Activated CD4-positive, alpha-beta T cell treated with anti-CD3 and anti-CD28 coated beads for 4 hours (primary cell): ENCODE measurements around the gene FBXL19.

Experiments
- DNase-seq, 2 donors: peaks; one replicate each; pipeline ENCODE4 v3.0.0-alpha.2; 2020

FBXL19 gene

DNA sequence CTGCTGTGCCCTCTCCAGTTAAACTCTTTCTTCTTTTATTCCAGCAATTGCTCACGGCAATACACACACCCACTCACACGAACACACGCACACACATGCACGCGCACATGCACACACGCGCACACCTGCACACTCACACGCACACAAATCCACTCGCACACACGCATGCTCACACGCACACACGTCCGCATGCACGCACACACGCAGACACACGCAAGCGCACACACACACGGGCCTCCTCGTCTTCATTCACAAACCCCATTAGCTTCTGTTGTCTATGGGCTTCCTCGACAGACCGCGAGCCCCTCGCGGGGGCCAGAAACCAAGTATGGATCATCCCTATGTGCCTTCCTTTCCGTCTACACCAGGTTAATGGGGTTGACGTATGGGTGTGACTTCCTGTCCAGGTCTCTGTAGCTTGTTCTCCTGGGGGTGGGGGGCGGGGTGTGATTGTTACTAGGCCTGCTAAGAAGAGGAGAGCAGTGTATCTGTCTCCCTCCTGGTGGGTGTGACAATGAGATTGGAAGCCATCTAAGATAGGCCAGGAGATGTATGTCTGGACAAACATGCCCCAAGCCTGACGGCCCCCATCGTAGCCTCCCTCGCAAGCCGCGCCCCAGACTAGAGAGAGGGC, 27.6 kb upstream of the FBXL19 start:
- no peak for DNase-seq

DNA sequence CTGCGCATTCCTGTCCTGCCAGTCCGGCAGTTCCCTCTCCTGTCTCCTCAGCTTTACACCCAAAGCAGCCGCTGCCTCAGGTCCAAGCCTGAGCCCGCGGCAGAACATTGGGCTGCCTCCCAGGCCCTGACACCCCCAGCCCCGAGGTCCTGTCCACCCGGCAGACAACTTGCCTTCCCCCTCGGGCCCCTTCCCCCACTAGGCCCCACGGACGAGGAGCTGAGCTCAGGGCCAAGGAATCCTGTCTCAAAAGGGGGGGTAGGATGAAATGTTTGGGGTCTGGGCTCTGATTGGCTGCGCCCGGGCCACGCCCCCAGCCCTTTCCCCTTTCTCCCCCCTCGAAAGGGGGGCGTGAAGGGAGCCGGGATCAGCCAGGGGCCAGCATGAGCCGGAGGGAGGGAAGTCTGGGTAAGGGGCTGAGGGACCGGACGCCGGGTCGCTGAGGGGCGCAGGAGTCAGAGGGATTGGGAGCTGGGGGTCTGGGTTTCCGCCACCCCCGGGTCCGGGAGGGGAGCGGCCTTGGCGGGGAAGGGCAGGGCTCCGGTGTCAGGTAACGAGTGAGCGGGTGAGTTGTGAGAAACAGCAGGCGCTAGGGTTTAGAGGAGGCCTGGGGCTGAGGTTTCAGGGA, 27.0 kb upstream of the FBXL19 start, which contains the start of gene CTF1:
Gene CTF1 (plus strand): TSS at position 354 of the 628 bp plus-strand sequence. CDS start 30 bp downstream, at position 384.
- DNase-seq = no peak

DNA sequence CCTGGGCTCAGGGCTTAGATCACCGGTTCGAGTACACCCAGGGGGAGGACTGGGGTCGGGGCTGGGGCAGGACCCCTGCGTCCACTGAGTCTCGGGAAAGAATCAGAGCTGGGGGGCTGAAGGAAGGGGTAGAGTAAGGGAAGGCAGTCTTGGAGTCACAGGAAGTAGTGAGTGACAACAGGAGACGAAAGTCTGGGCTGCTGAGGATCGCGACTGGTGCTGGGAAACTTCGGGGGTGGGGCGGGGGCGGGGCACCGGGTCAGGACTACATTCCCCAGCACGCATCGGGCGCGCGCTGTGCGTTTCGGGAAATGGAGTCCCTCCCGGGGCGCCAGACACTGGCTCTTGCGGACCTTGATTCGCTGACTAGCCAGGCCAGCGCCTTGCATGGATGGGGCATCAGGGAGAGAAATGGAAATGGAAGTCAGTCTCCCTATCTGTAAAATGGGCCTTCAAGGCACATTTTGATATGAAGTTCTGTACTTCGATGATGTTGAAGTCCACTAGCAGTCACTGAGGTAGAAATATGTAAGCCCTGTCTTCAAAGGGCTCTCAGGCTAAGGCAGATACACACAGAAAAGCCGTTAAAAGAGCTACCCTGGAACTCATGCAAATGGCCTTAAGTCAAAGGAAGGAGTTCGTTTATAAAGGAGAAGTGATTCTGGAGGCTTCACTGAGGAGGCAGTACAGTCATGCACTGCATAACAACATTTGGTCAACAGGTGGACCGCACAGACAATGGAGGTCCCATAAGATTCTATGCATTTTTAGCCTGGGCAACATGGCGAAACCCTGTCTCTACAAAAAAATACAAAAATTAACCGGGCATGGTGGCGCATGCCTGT, 26.3 kb upstream of the FBXL19 start:
- peak; percentile 77 to 78 for DNase-seq

DNA sequence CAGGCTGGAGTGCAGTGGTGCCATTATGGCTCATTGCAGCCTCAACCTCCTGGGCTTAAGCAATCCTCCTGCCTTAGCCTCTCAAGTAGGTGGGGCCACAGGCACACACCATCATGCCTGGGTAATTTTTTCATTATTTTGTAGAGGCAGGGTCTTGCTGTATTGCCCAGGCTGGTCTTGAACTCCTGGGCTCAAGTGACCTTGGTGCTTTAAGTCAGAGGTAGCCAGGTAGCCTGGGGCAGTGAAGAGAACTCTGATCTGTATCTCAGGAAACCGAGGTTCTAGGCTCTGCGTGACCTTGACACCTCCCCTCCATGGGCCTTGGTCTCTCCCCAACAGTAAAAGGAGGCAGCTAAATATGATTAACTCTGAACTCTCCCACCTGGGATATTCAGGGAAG, 23.6 kb upstream of the FBXL19 start:
- DNase-seq = no peak

DNA sequence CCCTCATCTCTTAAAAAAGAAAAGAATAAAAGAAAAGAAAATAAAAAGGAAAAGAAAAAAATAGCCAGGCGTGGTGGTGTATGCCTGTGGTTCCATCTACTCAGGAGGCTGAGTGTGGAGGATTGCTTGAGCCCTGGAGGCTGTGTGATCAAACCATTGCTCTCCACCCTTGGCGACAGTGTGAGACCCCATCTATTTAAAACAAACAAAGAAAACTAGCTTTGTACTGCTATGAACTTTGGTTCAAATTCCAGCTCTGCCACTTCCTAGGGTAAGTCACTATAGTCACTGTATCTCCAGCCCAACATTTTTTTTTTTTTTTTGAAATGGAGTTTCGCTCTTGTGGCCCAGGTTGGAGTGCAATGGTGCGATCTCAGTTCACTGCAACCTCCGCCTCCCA, 22.8 kb upstream of the FBXL19 start:
- DNase-seq = no peak

DNA sequence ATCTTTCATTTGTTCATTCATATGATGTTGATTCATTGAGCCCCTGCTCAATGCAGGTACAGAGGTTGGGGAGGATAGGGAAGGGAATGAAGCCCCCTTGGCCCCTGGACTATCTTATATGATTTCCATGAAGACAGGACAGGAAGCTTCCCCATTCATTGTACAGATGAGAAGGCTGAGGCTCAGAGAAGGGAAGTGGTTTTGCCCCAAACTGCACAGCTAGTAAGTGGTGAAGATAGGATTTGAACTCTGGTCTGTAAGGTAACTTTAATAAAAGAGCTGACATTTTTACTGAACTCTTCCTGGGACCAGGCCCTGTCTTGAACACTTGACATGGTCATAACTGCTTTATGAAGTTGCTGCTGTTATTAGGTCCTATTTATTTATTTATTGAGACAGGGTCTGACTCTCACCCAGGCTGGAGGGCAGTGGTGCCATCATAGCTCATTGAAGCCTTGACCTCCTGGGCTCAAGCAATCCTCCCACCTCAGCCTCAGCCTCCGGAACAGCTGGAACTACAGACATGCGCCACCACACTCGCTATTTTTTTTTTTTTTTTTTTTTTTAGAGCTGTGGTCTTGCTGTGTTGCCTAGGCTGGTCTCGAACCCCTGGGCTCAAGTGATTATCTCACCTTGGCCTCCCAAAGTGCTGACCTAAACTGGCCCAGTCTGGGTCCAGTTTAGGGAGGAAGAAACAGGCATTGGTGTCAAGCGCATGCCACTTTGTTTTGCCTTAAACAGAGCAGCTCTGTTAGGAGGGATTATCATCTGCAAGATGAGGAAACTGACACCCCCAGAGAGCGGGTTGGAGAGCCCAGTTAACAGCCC, 22.0 kb upstream of the FBXL19 start:
- no peak for DNase-seq

DNA sequence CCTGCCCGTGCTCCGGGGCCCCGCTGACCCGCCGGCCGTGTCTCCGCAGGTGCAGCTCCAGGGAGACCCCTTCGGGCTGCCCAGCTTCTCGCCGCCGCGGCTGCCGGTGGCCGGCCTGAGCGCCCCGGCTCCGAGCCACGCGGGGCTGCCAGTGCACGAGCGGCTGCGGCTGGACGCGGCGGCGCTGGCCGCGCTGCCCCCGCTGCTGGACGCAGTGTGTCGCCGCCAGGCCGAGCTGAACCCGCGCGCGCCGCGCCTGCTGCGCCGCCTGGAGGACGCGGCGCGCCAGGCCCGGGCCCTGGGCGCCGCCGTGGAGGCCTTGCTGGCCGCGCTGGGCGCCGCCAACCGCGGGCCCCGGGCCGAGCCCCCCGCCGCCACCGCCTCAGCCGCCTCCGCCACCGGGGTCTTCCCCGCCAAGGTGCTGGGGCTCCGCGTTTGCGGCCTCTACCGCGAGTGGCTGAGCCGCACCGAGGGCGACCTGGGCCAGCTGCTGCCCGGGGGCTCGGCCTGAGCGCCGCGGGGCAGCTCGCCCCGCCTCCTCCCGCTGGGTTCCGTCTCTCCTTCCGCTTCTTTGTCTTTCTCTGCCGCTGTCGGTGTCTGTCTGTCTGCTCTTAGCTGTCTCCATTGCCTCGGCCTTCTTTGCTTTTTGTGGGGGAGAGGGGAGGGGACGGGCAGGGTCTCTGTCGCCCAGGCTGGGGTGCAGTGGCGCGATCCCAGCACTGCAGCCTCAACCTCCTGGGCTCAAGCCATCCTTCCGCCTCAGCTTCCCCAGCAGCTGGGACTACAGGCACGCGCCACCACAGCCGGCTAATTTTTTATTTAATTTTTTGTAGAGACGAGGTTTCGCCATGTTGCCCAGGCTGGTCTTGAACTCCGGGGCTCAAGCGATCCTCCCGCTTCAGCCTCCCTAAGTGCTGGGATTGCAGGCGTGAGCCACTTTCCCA, 21.1 kb upstream of the FBXL19 start:
- peak; percentile 43 to 46 for DNase-seq

DNA sequence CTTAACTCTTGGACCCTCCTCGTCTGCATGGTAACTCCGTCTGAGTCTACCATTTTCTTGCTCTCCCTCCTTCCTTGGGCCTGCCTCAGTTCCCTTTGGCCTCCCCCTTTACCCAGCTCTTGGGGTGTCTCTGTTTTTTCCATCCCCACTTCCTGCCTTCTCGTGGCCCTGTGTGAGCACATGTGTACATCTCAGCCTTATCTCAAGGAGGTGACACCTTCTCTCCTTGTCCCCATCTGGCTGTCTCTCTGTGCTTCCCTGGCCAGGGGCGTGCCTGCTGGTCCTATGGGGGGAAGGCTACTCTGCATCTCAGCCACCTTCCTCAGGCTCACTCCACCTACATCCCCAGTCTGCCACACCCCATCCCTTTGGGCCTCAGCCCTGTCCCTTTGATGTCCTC, 20.4 kb upstream of the FBXL19 start:
- DNase-seq = no peak

DNA sequence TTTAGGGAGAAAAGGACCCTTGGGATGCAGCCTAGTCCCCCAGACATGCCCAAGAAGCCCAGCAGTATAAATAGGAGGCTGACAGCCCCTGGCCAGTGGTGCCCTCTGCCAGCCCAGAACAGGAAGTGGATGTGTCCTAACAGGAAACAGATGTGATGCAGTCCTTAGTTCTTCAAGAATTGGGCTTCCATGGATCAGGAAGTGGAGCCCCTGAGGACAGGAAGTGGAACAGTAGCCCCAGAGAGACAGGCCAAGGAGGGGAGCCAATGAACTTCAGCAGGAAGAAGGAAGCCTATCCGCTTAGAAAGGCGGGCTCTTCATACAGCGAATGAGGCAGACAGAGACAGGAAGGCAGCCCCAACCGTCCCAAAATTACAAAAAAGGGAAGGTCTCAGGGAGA, 19.8 kb upstream of the FBXL19 start:
- no peak for DNase-seq

DNA sequence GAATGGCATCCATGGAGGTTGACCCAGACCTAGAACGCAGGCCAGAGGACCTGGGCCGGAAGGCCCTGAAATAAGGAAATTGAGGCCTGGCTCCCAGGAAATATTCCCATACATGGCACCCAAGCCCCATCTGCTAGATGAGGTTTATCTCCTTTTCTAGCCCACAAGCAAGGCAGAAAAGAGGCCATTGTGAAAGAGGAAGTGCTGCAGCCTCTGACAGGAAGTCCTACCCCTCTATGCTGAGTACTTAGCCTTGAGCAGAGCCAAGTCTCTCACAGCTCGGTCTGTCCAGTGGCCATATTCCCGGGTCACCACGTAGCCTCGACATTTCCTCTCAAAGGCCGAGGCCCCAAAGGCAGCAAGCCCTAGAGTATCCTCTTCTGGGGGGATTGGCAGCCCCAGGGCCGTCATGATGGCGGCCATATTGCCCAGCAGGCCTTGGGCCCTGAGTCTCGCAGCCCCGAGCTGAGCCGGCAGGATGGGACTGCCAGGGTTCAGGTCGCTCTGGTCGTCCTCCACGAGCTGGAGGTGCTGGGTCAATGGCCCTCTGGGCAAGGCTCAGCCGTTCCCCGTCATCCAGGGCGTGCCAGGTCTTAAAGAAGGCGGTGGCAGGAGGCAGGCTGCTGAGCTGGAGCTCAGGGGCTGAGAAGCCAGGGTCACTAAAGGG, 19.1 kb upstream of the FBXL19 start:
- DNase-seq = no peak

DNA sequence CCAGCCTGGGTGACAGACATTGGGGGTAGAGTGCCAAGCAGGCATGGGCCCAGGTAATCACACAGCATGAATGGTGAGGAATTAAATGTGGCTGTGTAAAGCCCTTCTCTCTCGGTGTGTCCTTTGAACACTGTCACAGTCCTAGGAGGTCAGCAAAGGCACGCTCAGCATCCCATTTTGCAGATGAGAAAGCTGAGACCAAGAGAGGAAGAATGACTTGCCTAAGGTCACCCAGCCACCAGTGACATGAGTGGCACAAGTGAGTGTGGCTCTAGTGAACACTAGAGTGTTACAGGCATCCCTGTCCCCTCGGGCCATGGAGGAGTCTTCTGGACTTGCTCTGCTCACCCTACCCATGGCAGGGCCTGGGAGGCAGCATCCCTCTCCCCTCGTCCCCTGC, 16.3 kb upstream of the FBXL19 start:
- no peak for DNase-seq

DNA sequence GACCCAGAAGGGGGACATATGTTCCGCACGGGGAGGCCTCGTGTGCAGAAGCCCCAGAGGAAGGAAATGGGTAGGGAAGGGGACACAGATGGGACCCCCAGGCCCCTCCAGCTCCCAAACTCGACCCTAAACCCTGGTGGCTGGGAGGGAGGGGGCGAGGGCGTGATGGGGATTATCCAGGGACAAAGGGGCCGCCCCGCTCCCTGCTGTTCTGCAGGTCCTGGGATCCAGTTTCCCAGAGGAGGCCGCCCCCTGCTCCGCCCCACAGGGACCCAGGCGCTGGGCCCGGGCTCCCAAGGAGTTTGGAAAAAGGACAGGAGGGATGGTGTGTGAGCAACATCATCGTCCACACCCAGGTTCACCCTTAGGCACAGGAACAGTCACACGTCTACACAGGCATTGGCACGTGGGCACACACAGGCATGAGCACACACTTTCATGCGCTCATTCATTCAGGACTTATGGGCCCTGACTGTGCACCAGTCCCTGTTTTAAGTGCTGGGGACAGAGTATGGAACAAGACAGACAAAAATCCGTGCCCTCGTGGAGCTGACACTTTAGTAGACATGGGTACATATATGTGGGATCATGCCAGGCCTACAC, 12.8 kb upstream of the FBXL19 start:
- no peak for DNase-seq

DNA sequence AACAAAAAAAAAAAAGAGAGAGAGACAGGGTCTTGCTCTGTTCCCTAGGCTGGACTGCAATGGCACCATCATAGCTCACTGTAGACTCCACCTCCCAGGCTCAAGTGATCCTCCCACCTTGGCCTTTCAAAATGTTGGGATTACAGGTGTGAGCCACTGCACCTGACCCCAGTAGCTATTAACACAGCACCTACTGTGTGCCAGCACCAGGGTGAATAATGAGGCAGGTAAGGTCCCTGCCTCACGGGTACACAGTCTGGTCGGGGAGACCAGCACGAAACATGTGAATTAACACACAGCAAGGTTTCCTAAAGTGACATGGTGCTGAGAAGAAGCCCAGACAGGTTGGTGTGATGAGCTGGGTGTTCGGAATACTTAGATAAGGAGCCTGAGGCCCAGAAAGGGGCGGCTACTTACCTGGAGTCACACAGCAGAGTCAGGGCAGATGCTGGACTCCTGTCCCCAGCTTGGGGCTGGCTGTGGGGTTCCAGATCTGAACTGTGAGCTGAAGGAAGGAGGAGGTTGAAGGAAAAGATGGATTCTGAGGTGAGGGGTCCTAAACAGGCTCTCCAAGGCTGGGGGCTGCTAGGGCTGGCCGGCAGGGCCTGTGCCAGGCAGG, 10.5 kb upstream of the FBXL19 start:
- no peak for DNase-seq

DNA sequence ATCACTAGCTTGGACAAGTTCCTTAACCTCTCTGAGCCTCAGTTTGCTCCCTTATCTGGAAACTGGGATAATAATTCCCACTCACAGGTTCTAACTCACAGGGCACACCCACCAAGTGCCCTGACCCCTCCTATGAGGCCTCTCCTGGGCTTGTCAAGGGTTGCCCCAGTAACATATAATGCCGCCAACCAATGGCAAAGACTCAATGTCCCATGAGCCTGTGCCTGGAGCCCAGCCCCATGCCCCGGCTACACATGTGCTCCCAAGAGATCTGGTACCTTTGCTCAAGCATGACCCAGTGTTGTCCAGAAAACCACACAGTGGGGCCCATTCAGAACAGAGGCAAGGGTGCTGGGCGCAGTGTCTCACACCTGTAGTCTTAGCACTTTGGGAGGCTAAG, 8.5 kb upstream of the FBXL19 start:
- DNase-seq = no peak

DNA sequence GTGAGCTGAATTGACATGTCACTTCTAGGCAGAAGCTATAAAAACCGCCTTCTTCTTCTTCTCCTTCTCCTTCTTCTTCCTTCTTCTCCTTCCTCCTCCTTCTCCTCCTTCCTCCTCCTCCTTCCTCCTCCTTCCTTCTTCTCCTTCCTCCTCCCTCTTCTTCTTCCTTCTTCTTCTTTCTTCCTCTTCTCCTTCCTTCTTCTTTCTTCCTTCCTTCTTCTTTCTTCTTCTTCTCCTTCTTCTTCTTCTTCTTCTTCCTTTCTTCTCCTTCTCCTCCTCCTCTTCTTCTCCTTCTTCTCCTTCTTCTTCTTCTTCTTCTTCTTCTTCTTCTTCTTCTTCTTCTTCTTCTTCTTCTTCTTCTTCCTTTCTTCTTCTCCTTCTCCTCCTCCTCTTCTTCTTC, 4.8 kb upstream of the FBXL19 start:
- no peak for DNase-seq

DNA sequence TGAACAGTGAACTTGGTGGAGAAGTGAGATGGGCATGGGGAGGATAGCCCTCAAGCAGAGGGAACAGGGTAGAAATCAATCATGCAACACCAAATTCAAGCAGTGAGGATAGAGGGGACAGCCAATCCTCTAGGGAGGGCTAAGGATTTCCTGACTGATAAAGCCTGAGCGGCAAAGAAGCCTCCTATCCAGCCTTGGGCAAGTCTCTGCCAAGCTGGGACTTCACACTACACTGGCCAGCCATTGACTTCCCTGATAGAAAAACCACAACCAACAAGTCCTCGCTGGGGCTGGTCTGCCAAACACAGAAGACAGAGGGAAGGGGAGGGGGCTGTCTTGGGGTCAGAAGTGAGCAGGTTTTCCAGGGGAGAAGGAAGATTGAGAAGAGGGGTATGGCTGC, 2.5 kb upstream of the FBXL19 start:
- DNase-seq = no peak

DNA sequence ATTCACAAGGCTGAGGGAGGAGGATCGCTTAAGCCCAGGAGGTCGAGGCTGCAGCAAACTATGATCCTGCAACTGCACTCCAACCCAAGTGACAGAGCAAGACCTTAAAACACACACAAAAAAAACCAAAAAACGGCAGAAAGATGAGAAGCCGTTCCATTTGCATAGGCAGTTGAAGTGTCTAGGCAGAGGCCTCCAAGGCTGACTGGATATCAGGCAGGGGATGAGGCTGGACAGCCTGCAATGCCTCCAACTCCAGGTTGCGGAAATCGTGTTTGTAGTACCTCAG, 2.0 kb upstream of the FBXL19 start:
- no peak for DNase-seq

DNA sequence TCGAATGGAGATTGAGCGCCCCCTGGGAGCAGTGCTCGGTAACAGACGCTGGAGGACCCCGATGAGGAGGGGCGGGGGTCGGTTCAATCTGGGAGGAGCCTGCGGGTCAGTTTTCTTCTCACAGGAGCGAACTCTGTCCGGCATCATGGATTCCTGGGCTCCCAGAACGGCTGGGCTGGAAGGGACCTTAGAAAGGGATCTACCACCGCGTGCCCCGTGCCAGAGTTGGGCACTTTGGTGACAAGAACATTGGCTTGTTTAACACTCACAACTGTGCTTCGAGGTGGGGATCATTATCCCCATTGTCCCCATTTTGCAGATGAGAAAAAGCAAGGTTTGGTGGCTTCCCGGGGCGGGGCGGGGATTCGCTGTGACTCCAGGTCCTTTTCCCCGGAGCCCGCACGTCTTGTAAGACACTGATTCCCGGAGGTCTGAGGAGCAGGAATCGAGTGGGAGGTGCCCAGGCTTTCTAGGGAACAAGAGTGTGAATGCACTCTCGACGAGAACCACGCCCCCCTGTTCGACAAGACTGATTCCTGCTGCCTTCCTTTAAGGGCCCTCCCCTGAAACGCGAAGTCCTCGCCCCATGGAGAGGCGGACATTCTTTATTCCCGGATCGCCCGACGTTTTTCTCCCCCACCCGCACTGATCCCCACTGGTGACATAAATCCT, 1.5 kb upstream of the FBXL19 start:
- DNase-seq = peak; percentile 85 to 90

DNA sequence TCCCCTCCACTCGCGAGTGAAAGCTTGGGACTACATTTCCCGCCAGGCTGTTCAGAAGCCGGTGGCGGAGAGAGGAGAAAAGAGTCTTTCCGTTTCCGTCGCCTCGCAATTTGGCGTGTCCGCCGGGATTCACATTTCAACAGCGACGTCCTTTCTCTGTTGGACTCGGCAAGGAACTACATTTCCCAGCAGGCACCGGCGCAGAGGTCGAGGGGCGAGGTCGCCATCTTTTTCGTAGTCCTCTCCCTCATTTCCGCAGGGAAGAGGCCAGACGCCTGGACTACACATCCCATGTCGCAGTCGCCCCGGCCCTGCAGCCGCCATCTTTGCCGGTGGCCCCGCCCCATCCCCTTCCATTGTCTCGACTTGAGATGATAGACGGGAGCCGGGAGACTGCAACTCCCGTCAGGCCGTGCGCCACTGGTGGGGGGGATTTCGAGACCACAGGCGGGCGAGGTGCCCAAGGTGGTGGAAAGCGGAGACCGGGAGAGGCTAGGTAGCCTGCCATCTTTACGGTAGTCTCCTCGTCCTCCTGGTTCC, 882 bp upstream of the FBXL19 start:
- peak; percentile 99 to 100 for DNase-seq
